ENCODE data around the gene CHST1.

GRCh38 chr11:45660729-45661438 lies 4.5 kb downstream of the CHST1 start:
- TF ChIP-seq CTCF (IDR thresholded peaks at IDR 0.05; ENCODE audit: extremely low read depth in 1 of 2, insufficient read depth in 1 of 2, low read depth in 1 of 2, low read length in 2 of 2): no peak
- no peak for TF ChIP-seq EZH2 (IDR thresholded peaks at IDR 0.05; ENCODE audit: borderline replicate concordance, low read depth, low read length, severe bottlenecking)
- no peak for TF ChIP-seq POLR2AphosphoS5 (IDR thresholded peaks at IDR 0.05; ENCODE audit: insufficient read depth, low read depth, low read length)
- TF ChIP-seq POLR2A (IDR thresholded peaks at IDR 0.05; ENCODE audit: low read depth, low read length): no peak
- TF ChIP-seq FOS (IDR thresholded peaks at IDR 0.05; ENCODE audit: borderline replicate concordance, insufficient read depth, low read length): no peak

Measured in endothelial cell of umbilical vein (primary cell).